Cardiac muscle cell (in vitro differentiated cells and primary cell): ENCODE data around the gene MCM10. TPM values are rescaled to one million over a fixed set of nuclear protein-coding genes. Genes with fewer than 3 reads are reported as not detected.

Experiments
- DNase-seq, 2 donors: peaks; one replicate each; pipeline versions ENCODE4 v3.0.0 to v3.0.0-alpha.2; 2010 to 2017; ENCODE audit warnings: low read depth in 1 of 2, low spot score in 1 of 2
- H3K27ac ChIP-seq: fragments of 200-600 bp; sonication (generic); 2 replicates; pipeline ENCODE4 v1.5.1; 2016
- H3K27me3 ChIP-seq: fragments of 200-600 bp; sonication (generic); 2 replicates; pipeline ENCODE4 v1.6.0; 2016; ENCODE audit warnings: control low read depth
- H3K36me3 ChIP-seq: fragments of 200-600 bp; sonication (generic); 2 replicates; pipeline ENCODE4 v1.5.1; 2016; ENCODE audit warnings: control low read depth
- H3K4me1 ChIP-seq: fragments of 200-600 bp; sonication (generic); 2 replicates; pipeline ENCODE4 v1.8.1; 2017; ENCODE audit warnings: low read depth, mild to moderate bottlenecking, mixed run types
- H3K4me3 ChIP-seq: fragments of 200-600 bp; sonication (generic); 2 replicates; pipeline ENCODE4 v1.5.1; 2016; ENCODE audit warnings: mild to moderate bottlenecking
- H3K9me3 ChIP-seq: fragments of 200-600 bp; sonication (generic); 2 replicates; pipeline ENCODE4 v1.5.1; 2017; ENCODE audit warnings: low read depth, mild to moderate bottlenecking, control low read depth
- polyA plus RNA-seq: library from polyadenylated mRNA; unstranded; fragments of >200 nt; fragmentation: Nextera tagmentation; extraction: Ambion mirVana; gene quantifications from 2 replicates; pipeline ENCODE4 v1.2.1, GENCODE V29; 2016
- total RNA-seq: library from RNA; depleted of rRNA; stranded (reverse); fragments of >200 nt; gene quantifications from 2 replicates; pipeline ENCODE4 v1.2.3, GENCODE V29; 2016
- TF ChIP-seq, protein P1 (sequence below): IDR thresholded peaks from 2 replicates; pipeline ENCODE4 v1.5.1; 2012; ENCODE audit warnings: low read depth, mild to moderate bottlenecking, low read length

The MCM10 gene
- total and polyA plus RNA-seq, 2 experiments from 2014 or later, result 3.9 to 10.0 TPM

DNA sequence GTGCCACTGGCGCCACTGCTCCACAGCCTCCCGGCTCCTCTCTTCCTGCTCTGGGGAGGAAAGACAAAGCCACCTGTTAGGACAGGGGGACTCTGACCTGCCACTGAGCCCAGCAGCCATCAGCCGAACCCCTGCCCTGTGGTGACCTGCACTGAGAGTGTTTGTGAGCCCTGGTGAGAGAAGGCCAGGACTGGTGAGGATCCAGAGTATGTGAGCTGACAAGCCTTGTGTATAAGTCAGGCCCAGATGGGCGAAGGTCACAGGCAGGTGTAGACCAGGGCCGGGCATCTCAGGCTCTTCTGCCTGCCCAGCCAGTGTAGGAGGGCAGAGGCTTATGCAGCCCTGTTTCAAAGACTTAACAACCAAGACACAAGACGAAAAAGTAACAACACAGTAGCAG lies 60.8 kb downstream of the MCM10 start:
- TF ChIP-seq, protein P1, sequence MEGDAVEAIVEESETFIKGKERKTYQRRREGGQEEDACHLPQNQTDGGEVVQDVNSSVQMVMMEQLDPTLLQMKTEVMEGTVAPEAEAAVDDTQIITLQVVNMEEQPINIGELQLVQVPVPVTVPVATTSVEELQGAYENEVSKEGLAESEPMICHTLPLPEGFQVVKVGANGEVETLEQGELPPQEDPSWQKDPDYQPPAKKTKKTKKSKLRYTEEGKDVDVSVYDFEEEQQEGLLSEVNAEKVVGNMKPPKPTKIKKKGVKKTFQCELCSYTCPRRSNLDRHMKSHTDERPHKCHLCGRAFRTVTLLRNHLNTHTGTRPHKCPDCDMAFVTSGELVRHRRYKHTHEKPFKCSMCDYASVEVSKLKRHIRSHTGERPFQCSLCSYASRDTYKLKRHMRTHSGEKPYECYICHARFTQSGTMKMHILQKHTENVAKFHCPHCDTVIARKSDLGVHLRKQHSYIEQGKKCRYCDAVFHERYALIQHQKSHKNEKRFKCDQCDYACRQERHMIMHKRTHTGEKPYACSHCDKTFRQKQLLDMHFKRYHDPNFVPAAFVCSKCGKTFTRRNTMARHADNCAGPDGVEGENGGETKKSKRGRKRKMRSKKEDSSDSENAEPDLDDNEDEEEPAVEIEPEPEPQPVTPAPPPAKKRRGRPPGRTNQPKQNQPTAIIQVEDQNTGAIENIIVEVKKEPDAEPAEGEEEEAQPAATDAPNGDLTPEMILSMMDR, result no peak
- no peak overlapping the region for H3K27ac ChIP-seq
- no peaks in the 10 kb centered on the region for H3K36me3 ChIP-seq
- no peak overlapping the region for H3K4me3 ChIP-seq
- no peaks in the 10 kb centered on the region for H3K4me1 ChIP-seq
- no peaks in the 10 kb centered on the region for H3K9me3 ChIP-seq
- no peak for DNase-seq
- no peaks in the 10 kb centered on the region for H3K27me3 ChIP-seq

DNA sequence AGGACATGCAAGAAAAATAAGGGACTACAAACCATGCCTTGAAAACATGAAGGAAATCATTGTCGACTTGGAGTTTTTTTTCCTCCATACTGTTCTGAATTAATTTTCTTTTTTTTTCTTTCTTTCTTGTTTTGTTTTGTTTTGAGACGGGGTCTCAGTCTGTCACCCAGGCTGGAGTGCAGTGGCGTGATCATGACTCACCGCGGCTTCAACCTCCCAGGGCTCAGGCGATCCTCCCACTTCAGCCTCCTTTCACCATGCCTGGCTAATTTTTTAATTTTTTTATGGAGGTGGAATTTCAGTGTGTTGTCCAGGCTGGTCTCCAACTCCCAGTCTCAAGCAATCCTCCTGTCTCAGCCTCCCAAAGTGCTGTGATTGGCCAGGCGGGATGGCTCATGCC lies 61.2 kb downstream of the MCM10 start:
- Histone ChIP-seq H3K4me1 (no peaks in the 10 kb centered on the region), H3K4me3 (no peak overlapping the region), H3K36me3 (no peaks in the 10 kb centered on the region), H3K27ac (no peak overlapping the region), H3K9me3 (no peaks in the 10 kb centered on the region), H3K27me3 (no peaks in the 10 kb centered on the region)
- TF ChIP-seq, protein P1, result no peak
- DNase-seq, result no peak

DNA sequence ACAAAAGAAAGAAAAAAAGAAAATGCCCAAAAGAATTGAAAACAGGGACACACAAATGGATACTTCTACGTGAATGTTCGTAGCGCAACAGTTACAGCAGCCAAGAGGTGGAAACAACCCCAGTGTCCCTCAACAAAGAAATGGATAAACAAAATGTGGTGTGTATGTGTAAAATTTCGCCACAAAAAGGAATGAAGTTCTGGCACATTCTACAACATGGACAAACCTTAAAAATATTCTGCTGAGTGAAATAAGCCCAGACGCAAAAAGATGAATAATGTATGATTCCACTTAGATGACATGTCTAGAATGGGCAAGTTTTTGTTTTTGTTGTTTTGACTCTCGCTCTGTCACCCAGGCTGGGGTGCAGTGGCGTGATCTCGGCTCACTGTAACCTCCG lies 61.9 kb downstream of the MCM10 start:
- Histone ChIP-seq H3K4me1 (no peaks in the 10 kb centered on the region), H3K27ac (no peak overlapping the region), H3K4me3 (no peak overlapping the region), H3K36me3 (no peaks in the 10 kb centered on the region), H3K9me3 (no peaks in the 10 kb centered on the region), H3K27me3 (no peaks in the 10 kb centered on the region)
- TF ChIP-seq, protein P1, result no peak
- DNase-seq, result no peak

DNA sequence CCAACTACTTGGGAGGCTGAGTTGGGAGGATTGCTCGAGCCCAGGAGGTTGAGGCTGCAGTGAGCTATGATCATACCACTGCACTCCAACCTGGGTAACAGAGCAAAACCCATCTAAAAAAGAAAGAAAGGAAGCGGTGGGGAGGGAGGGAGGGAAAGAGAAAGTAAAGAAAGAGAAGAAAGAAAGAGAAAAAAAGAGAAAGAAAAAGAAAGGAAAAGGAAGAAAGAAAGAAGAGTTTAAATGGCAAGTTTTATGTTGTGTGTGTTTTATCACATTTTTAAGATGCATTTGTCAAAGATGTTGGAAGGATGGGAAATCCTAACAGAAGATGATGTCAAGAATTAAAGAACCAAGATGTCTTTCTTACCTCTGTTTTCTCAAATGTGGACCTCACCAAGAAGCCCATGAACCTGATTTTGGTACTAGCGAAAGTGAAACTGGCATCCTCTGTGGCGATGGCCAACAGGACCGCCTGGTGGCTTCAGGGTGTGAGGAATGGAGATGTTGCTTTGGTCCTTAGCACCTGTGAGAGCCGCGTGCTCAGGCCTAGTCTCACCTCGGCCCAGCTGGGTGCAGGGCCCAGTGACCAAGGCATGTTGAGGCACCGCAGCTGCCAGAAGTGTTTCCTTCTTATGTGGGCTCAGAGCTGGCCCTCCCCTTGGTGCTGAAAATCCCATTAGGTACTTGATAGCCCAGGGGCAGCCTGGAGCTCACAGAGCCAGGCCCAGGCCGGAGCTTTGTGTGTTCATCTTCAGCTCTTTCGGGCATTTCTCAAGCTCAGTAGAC lies 63.0 kb downstream of the MCM10 start:
- TF ChIP-seq, protein P1, result no peak
- Histone ChIP-seq H3K4me1 (no peaks in the 10 kb centered on the region), H3K36me3 (no peaks in the 10 kb centered on the region), H3K27ac (no peak overlapping the region), H3K9me3 (no peaks in the 10 kb centered on the region), H3K4me3 (no peak overlapping the region), H3K27me3 (no peaks in the 10 kb centered on the region)
- DNase-seq, result peak; percentile 4 to 31

DNA sequence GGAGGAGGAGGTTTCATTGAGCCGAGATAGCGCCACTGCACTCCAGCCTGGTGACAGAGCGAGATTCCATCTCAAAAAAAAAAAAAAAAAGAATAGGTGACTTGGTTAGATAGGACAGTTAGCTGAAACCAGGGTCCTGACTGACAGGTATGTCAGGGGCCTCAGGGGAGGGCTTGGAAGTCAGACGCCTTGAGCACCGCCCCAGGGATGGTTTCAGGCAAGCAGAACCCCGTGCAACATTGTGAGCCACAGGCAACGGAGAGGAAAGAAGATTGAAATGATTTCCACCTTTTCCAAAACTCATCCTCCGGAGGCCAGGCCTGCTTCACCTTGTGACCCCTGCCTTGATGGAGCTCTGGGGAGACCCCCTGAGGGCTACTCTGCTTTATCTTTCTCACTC lies 64.2 kb downstream of the MCM10 start:
- TF ChIP-seq, protein P1, result no peak
- no peak overlapping the region for H3K4me3 ChIP-seq
- H3K4me1 ChIP-seq, result no peaks in the 10 kb centered on the region
- no peak overlapping the region for H3K27ac ChIP-seq
- no peaks in the 10 kb centered on the region for H3K9me3 ChIP-seq
- no peaks in the 10 kb centered on the region for H3K36me3 ChIP-seq
- no peak for DNase-seq
- no peaks in the 10 kb centered on the region for H3K27me3 ChIP-seq
